ENCODE measurements around the gene PSMD8.

Gene PSMD8

DNA sequence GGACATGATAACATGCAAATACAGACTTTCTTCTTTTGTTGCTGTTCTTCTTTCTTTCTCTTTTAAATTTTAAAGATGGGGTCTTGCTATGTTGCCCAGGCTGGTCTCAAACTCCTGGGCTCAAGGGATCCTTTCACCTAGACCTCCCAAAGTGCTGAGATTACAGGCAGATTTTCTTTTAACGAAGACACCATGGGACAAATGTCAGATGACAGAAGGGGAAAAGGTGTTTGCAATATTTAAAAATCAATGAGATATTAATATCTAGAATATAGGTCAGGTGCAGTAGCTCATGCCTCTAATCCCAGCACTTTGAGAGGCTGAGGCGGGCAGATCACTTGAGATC, 55.4 kb downstream of the PSMD8 start:
- no peak overlapping the region for H3K4me3 ChIP-seq (ENCODE audit: low read depth, low read length)
- DNase-seq (ENCODE audit: low read depth, low spot score): no peak
- POLR2A ChIA-PET: no interaction called here
- TF ChIP-seq, protein P1, sequence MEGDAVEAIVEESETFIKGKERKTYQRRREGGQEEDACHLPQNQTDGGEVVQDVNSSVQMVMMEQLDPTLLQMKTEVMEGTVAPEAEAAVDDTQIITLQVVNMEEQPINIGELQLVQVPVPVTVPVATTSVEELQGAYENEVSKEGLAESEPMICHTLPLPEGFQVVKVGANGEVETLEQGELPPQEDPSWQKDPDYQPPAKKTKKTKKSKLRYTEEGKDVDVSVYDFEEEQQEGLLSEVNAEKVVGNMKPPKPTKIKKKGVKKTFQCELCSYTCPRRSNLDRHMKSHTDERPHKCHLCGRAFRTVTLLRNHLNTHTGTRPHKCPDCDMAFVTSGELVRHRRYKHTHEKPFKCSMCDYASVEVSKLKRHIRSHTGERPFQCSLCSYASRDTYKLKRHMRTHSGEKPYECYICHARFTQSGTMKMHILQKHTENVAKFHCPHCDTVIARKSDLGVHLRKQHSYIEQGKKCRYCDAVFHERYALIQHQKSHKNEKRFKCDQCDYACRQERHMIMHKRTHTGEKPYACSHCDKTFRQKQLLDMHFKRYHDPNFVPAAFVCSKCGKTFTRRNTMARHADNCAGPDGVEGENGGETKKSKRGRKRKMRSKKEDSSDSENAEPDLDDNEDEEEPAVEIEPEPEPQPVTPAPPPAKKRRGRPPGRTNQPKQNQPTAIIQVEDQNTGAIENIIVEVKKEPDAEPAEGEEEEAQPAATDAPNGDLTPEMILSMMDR (IDR thresholded peaks at IDR 0.05; ENCODE audit: insufficient read depth, low read length, missing control alignments): no peak
- CTCF ChIA-PET: no interaction called here

DNA sequence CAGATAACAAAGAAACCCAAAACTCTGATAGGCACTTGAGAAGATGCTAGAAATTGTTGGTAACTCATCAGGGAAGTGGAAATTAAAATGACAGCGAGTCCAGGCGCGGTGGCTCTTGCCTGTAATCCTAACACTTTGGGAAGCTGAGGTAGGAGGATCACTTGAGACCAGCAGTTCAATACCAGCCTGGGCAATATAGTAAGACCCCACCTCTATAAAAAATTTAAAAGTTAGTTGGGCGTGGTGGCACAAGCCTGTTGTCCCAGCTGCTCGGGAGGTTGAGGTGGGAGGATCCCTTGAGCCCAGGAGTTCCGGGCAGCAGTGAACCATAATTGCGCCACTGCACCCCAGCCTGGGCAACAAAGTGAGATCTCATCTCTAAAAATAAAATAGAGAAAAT, 56.6 kb downstream of the PSMD8 start:
- H3K4me3 ChIP-seq (ENCODE audit: low read depth, low read length): no peak overlapping the region
- POLR2A ChIA-PET: no interaction called here
- CTCF ChIA-PET: no interaction called here
- TF ChIP-seq, protein P1 (IDR thresholded peaks at IDR 0.05; ENCODE audit: insufficient read depth, low read length, missing control alignments): no peak
- no peak for DNase-seq (ENCODE audit: low read depth, low spot score)

DNA sequence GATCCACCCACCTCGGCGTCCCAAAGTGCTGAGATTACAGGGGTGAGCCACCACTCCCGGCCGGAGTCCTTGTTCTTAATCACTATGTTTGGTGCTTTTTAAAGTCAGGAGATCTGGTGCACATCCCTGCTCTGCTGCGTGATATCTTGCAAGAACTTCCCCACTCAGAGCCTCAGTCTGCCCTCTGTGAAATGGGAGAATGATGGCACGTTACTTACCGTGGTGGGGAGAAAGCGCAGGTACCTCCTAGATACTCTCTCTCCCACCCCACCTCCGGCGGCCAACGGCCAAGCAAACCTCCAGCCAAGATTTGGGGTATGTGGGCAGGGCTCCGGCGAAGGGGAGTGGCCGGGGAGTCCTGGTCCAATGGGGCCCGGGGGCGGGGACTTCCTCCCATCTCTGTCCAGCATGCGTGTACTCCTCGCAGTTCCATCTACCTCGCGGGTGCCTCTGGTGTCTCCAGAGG, 58.9 kb downstream of the PSMD8 start, which contains the start of gene RYR1:
TSS of gene RYR1 (plus strand) at position 424 of the 466 bp plus-strand sequence. CDS start 139 bp downstream, outside the sequence.
- POLR2A ChIA-PET: no interaction called here
- CTCF ChIA-PET: no interaction called here
- no peak within 1 kb of the TSS for H3K4me3 ChIP-seq (ENCODE audit: low read depth, low read length)
- TF ChIP-seq, protein P1 (IDR thresholded peaks at IDR 0.05; ENCODE audit: insufficient read depth, low read length, missing control alignments): no peak
- DNase-seq (ENCODE audit: low read depth, low spot score): no peak
